Lower leg skin (tissue), 4 donors: ENCODE results near the gene GRAMD2A. TPM values are rescaled to one million over a fixed set of nuclear protein-coding genes. Genes with fewer than 3 reads are reported as not detected.

Source experiments
- DNase-seq, 2 donors: peaks; one replicate each; pipeline ENCODE4 v3.0.0-alpha.2; 2019; ENCODE audit warnings: low spot score in 2 of 2
- H3K4me3 ChIP-seq: fragments of 200-600 bp; sonication (generic); 2 replicates; pipeline ENCODE4 v1.5.1; 2017; ENCODE audit warnings: mild to moderate bottlenecking, low read depth; ENCODE audit not compliant: poor library complexity, severe bottlenecking
- POLR2A ChIP-seq, 2 donors: fragments of 450-650 bp; IDR thresholded peaks; one replicate each; pipeline ENCODE4 v1.6.1; 2016 to 2017; ENCODE audit warnings: antibody characterized with exemption in 2 of 2, mild to moderate bottlenecking in 1 of 2, moderate library complexity in 1 of 2
- whole genome bisulfite sequencing, 2 donors: methylation state at CpG; one replicate each; pipeline ENCODE4 v1.1.5; 2018; 5-methylcytosine and 5-hydroxymethylcytosine counted together
- intact Hi-C: fragments of 100-400 bp; cut with DNase I; formaldehyde crosslinking; loops from one replicate; pipeline ENCODE4 v1.15.0; 2023; ENCODE audit warnings: low total_unique reads
- total RNA-seq, 4 donors: library from RNA; depleted of rRNA; stranded (reverse); fragments of >200 nt; gene quantifications; one replicate each; pipeline ENCODE4 v1.1.0, GENCODE V29; 2016
- TF ChIP-seq, protein P1 (sequence below), 3 donors: fragments of 450-650 bp; IDR thresholded peaks; one replicate each; pipeline ENCODE4 v1.5.1; 2016; ENCODE audit warnings: antibody characterized with exemption in 3 of 3, mild to moderate bottlenecking in 3 of 3, moderate library complexity in 2 of 3

Gene GRAMD2A
- total RNA-seq, 4 donors from 2014 or later, result 4.6 to 5.9 (median 5.1) TPM

DNA sequence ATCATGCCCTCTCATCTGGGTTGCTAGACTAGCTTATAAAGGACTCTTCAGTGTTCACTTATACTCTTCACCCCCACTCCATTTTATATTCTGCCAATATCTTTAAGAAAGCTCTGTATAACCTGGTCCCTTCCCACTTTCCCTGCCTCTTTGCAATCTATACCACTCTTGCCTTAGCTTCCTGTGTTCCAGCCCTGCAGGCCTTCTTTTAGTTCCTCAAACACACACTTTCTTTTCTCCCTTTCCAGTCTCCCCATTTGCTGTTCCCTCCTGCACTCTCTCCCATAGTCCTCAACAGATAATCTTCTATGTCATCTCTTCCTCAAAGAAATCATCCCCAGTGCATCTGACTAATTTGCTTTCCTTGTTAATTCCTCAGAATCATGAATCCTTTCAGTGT lies 50.7 kb downstream of the GRAMD2A start:
- no peak for TF ChIP-seq POLR2A (IDR thresholded peaks at IDR 0.05)
- TF ChIP-seq, protein P1, sequence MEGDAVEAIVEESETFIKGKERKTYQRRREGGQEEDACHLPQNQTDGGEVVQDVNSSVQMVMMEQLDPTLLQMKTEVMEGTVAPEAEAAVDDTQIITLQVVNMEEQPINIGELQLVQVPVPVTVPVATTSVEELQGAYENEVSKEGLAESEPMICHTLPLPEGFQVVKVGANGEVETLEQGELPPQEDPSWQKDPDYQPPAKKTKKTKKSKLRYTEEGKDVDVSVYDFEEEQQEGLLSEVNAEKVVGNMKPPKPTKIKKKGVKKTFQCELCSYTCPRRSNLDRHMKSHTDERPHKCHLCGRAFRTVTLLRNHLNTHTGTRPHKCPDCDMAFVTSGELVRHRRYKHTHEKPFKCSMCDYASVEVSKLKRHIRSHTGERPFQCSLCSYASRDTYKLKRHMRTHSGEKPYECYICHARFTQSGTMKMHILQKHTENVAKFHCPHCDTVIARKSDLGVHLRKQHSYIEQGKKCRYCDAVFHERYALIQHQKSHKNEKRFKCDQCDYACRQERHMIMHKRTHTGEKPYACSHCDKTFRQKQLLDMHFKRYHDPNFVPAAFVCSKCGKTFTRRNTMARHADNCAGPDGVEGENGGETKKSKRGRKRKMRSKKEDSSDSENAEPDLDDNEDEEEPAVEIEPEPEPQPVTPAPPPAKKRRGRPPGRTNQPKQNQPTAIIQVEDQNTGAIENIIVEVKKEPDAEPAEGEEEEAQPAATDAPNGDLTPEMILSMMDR (IDR thresholded peaks at IDR 0.05), result no peak
- H3K4me3 ChIP-seq, result no peak overlapping the region
- intact Hi-C loops, result no loop called here
- DNase-seq, result no peak

DNA sequence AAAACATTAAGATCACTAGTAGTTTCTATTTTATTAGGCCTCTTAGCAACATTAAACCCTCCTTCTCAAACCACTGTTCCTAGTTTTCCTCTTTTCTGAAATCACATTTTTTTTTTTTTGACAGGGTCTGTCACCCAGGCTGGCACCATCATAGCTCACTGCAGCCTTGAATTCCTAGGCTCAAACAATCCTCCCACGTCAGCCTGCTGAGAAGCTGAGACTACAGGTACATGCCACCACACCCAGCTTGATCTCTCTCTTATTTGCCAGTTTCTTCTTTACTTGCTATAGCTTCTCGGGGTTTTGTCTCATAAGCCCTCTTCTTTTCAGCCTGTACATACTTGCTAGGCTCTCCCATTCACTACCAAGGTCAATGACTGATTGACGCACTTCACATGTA lies 51.4 kb downstream of the GRAMD2A start:
- H3K4me3 ChIP-seq, result no peak overlapping the region
- WGBS, 2 donors, result 63 to 92% methylated on average over 3 of the region's 3 CpGs
- intact Hi-C loops, result no loop called here
- no peak for DNase-seq
- TF ChIP-seq, protein P1 (IDR thresholded peaks at IDR 0.05), result no peak
- no peak for TF ChIP-seq POLR2A (IDR thresholded peaks at IDR 0.05)

DNA sequence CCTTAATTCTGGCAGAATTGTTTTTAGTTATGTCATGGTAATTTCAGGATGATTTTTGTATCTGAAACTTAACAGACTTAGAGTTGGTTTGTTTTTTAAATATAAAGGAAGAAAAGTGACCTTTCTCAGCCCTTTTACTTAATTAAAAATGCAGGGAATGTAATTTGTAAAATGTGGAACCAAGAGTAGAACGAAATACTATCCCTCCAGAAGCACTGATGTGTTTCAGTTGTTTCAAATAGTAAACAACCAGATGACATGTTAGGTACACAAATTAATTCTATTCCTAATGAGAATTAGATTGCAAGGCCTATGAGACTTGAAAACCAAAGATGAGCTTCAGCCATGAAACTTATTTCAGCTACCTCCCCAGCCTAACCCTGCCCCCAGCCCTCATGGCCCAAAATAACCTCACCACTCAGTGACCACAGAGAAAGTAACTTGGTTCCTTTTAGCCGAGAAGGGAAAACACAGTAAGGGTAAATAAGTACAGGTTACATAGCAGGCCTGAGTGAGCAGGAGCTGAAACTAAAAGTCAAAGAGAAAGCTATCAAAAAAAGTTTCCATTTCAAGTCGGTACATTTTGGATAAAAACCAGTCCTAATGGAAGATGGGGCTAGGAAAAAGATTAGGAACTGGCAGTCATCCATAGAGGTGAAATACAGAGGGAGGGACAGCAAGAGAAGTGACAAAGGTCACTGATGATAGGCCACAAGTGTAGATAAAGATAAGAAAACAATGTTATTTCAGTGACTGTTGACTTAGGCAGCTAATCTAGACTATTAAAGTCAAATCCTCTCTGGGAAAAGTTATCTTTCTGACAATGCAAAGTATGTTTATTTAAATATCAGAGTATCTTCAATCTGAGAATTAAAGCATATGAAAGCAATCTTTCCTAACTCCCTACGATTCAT lies 56.2 kb downstream of the GRAMD2A start:
- TF ChIP-seq, protein P1 (IDR thresholded peaks at IDR 0.05), result no peak
- TF ChIP-seq POLR2A (IDR thresholded peaks at IDR 0.05), result no peak
- H3K4me3 ChIP-seq, result no peak overlapping the region
- no peak for DNase-seq
- 76 to 79% methylated on average over 4 of the region's 4 CpGs for WGBS, 2 donors
- intact Hi-C loops, result no loop called here

DNA sequence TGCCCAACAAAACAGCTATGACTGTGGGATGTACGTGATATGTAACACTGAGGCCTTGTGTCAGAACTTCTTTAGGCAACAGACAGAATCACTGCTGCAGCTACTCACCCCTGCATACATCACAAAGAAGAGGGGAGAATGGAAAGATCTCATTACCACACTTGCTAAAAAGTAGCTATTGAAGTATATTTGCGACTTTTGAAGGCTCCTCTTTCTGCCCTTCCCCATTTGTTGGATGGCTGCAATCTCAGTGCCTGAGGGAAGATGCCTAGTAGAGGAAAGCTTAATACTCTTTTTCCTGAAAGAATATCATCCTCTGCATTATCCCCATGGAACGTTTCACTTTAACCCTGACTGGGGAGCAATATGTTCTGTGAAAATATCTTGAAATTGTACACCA lies 57.5 kb downstream of the GRAMD2A start:
- intact Hi-C loops, result no loop called here

DNA sequence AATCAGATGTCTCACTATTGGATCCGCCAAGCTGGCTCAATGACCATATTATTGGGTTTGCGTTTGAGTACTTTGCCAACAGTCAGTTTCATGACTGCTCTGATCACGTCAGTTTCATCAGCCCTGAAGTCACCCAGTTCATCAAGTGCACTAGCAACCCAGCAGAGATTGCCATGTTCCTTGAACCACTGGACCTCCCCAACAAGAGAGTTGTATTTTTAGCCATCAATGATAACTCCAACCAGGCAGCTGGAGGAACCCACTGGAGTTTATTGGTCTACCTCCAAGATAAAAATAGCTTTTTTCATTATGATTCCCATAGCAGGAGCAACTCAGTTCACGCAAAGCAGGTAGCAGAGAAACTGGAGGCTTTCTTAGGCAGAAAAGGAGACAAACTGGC lies 57.9 kb downstream of the GRAMD2A start:
- 91 to 95% methylated on average over 4 of the region's 4 CpGs for WGBS, 2 donors
- intact Hi-C loops, result no loop called here
- no peak overlapping the region for H3K4me3 ChIP-seq
- TF ChIP-seq POLR2A (IDR thresholded peaks at IDR 0.05), result no peak
- no peak for DNase-seq

More for the DNA sequence above, 57.5 kb downstream of the GRAMD2A start:
- no peak for DNase-seq
- no peak overlapping the region for H3K4me3 ChIP-seq
- no peak for TF ChIP-seq POLR2A (IDR thresholded peaks at IDR 0.05)
- TF ChIP-seq, protein P1 (IDR thresholded peaks at IDR 0.05), result no peak
- 76 to 83% methylated on average over 3 of the region's 3 CpGs for WGBS, 2 donors

DNA sequence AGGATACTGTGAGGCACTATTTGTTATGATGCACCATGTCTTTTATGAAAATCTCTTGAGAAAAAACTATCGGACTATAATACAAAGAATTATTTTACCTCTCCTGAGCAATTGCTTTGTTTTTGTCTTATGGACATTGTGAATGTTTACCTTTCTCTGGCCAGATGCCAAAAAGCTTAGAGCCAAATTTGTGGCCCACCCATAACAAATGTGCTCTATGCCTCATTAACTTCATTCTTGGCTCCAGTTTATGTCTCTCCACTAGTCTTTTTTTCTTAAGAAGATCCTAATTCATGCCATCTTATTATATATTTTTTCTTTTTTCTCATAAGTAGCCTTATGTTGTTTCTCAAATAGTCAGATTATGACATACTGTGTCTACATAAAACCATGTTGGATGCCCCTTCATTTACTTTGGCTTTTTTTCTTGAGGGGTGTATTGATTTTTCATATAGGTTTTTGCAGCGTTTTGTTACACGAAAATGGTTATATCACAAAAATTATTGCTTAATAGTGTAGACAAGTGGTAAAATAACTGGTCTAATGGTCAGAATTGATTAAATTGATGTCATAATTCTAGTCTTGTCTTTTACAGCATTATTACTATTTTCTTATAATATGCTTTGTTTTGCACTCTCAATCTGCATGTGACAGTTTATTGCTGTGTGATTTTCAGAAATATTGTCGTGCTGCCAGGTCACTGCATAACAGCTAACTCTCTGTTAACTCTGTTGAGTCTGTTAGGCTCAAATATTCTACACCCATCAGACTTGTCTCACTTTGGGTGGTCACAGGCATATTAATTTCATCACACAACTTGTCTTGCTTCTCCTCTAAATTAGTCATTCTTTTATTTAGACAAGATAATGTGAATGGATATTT lies 61.2 kb downstream of the GRAMD2A start:
- DNase-seq, result no peak
- no peak overlapping the region for H3K4me3 ChIP-seq
- WGBS, 2 donors, result 77 to 79% methylated on average over 4 of the region's 4 CpGs
- intact Hi-C loops, result no loop called here
- no peak for TF ChIP-seq POLR2A (IDR thresholded peaks at IDR 0.05)
- TF ChIP-seq, protein P1 (IDR thresholded peaks at IDR 0.05), result no peak
